Endometrial microvascular endothelial cells (primary cell): ENCODE data around the gene GOT2. TPM values are rescaled to one million over a fixed set of nuclear protein-coding genes. Genes with fewer than 3 reads are reported as not detected.
"Not testable (repeated sequence)": the region's sequence is repeated elsewhere in the genome, so short reads cannot be mapped to it uniquely, and the experiment has no call there.

ENCODE experiments used
- in situ Hi-C: cut with HindIII; loops from 2 replicates; pipeline ENCODE4 v1.10.0; 2017; ENCODE audit warnings: low sequenced_read_pairs, low pct_unique_long_range_greater_than_20kb; ENCODE audit errors: inconsistent ontology term
- total RNA-seq: library from RNA; depleted of rRNA; stranded (reverse); fragments of >200 nt; gene quantifications from one replicate; pipeline ENCODE4 v1.2.3, GENCODE V29; 2015; ENCODE audit errors: inconsistent ontology term

GOT2 gene
- total RNA-seq, 1 donor from 2014 or later = 168 TPM

DNA sequence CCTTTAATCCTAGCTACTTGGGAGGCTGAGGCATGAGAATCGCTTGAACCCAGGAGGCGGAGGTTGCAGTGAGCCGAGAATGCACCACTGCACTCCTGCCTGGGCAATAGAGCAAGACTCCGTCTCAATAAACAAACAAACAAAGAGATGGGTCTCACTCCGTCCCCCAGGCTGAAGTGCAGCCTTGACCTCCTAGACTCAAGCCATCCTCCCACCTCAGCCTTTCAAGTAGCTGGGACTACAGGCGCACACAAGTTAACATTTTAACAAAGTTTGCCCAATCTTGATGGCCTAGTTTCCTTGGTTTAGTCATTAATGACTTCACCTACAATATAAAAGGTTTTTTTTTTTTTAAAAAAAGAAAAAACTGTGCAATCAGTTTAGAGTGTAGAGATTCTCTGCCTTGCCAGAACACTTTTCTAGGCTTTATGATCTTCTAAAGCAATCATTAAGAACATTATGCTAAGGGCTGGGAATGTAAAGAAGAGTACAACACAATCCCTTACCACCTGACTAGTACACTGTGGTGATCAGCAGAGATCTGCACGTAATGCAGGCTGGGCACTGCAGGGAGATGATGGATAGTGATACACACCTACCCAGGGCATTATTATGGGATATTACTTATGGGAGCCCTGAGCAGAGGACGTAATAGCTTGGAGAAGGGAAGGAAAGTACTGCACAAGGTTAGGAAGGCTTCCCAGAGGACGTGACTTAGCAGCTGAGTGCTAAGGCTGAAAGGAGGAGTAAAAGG is 6.9 kb downstream of the GOT2 start:
- in situ Hi-C loops = no loop called here

DNA sequence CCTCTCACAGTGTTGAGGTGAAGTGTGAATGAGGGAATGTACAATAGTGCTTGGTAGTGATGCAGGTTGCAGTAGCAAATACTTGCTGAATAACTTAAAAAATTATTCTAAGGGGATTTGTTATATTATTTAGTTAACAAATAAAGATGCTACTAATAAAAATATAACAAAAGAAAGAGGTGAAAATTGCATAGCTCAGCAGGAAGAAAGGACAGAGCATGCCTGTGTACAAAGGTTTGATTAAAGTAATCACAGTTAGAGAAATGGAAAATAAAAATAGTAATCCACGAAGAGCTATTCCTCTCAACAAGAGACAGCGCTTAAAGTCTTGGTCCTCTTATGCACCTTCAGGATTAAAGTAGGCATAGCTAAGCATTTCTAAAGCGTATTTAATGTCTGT is 11.0 kb downstream of the GOT2 start:
- in situ Hi-C loops = no loop called here

DNA sequence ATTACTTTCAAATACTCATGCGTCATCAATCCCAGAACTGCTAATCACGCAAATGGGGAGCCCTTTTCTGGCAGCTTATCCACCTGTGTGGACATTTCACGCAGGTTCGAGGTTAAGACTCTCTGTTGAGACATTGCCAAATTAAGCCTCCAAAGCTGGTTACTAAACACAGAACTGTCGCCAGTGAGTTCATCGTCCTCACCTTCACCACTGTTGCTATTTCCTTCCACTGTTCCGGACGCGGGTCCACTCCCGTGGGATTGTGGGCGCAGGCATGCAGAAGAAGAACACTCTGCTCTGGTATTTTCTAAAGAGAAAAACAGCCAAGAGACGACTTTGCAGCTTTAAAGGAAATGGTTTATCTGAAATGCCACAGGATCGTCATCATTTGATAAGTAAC is 16.1 kb downstream of the GOT2 start:
- in situ Hi-C loops = no loop called here

DNA sequence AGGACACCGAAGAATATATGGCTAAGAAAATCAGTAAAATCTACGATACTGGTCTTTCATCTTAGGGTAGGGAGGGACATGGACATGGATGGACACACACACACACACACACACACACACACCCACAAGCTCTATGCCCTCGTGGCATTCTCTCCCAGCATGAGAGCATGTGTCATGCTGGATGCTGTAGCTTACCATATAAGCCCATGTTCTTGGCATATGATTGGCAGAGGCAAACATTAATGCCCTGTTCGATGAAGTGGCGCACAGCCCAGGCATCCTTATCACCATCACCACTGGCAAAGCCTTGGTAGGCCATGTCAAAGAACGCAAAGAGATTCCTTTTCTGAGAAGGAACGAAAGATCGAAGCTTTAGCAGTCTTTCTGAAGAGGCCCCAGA is 17.6 kb downstream of the GOT2 start:
- in situ Hi-C loops = no loop called here

DNA sequence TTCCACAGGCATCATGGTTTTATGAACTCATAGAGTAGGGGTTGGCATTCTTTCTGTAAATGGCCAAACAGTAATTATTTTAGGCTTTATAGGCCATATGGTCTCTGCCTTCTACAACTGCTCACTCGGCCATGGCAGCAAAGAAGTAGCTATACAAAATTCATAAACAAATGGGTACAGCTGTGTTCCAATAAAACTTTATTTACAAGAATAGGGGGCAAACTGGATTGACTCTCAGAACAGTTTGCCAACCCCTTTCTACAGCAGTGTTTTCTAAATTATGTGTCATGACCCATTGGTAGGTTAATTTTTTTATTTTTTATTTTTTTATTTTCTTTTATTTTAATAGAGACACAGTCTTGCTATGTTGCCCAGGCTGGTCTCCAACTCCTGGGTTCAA is 20.4 kb downstream of the GOT2 start:
- in situ Hi-C loops = no loop called here

DNA sequence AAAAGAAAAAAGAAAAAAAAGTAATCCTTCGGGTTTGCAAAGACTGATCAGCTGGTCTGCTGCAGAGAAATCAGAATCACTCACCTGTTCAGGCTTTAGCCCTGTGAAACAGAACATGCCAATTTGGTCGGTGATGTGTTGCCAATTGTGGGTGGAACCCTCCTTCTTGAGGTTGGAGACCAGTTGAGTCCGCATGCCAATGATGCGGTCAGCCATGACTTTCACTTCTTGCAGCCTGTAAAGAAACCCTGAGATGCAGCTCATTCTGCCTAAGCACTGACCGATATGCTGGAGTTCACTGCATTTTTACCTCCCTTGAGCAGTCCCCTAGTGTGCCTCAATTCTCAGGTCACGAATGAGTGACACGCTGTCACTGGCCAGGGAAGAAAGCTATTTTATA is 24.8 kb downstream of the GOT2 start:
- in situ Hi-C loops = no loop called here

DNA sequence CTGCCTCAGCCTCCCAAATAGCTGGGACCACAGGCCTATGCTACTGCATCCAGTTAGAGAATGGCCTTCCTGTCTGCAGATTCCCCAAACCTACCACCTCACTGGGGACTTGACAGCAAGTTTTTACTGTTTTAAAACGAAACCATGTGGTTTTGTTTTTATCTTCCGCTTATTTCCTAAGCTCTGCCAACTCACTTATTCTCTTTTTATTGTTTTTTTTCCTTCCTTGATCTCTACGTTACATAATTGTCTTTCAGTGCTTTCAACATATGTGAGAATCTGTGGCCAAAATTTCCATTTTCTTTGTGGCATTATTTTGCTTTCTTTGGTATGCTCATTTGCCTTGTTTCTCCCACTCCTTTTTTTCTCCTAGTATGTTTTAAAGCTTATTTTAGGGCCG is 35.0 kb downstream of the GOT2 start:
- in situ Hi-C loops = no loop called here

DNA sequence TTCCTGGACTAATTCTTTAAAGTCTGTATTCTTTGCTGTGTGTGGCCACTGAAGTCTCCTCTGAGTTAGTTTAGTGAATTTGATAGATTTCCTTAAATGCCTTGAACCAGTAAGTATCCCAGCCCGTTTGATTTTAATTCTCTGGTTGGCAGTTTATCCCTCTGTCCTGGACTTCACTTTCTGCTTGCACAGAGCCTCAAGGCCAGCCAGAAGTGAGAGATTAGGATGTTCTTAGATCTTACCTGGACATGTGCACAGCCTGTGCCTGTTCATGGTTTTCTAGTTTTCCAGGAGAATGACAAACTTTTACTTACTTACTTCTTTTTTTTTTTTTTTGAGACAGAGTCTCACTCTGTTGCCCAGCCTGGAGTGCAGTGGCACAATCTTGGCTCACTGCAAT is 38.7 kb downstream of the GOT2 start:
- in situ Hi-C loops = no loop called here

DNA sequence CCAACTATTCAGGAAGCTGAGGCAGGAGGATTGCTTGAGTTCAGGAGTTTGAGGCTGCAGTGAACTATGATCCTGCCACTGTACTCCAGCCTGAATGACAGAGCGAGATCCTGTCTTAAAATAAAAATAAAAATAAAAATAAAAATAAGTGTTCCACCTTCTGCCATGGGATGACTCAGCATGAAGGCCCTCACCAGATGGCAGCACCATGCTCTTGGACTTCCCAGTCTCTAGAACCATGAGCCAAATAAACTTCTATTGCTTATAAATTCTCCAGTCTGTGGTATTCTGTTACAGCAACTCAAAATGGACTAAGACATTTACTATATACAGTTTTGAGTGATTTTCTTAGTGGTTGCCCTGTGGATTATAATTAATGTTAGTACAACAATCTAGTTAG is 41.7 kb downstream of the GOT2 start:
- in situ Hi-C loops = no loop called here

DNA sequence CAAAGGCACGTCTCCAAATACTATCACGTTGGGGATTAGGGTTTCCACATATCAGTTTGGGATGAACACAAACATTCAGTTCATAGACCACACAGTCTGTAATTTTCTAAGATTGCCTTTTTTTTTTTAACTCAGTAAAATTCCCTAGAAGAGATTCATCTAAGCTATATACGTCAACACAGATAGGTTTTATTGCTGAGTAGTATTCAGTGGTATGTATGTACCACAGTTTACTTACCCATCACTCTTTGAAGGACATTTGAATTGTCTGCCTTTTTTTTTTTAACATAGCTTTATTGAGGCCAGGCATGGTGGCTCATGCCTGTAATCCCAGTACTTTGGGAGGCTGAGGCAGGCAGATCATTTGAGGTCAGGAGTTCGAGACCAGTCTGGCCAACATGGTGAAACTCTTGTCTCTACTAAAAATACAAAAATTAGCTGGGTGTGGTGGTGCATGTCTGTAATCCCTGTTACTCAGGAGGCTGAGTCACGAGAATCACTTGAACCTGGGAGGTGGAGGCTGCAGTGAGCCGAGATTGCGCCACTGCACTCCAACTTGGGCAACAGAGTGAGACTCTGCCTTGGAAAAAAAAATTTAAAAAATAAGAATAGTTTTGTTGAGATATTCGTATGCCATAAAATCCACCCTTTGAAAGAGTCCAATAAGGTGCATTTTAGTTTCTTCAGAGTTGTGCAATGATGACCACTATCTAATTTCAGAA is 47.0 kb downstream of the GOT2 start:
- in situ Hi-C loops = not testable (repeated sequence)

DNA sequence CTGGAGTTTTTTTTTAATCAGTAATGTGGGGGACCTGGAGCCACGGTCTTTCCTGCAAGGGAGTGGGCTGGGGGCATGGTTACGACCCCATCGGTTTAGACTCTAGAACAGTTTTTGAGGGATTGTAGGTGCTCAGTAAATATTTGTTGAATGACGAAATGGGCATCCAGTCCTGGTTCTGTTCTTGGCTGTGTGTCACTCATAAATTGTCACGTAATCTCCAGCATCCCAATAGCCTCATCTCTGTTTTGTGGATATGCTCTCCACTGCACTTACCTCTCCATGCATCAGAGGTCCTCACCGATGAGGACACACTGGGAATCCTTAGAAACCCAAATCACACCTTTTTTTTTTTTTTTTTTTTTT is 49.0 kb downstream of the GOT2 start:
- in situ Hi-C loops = no loop called here

DNA sequence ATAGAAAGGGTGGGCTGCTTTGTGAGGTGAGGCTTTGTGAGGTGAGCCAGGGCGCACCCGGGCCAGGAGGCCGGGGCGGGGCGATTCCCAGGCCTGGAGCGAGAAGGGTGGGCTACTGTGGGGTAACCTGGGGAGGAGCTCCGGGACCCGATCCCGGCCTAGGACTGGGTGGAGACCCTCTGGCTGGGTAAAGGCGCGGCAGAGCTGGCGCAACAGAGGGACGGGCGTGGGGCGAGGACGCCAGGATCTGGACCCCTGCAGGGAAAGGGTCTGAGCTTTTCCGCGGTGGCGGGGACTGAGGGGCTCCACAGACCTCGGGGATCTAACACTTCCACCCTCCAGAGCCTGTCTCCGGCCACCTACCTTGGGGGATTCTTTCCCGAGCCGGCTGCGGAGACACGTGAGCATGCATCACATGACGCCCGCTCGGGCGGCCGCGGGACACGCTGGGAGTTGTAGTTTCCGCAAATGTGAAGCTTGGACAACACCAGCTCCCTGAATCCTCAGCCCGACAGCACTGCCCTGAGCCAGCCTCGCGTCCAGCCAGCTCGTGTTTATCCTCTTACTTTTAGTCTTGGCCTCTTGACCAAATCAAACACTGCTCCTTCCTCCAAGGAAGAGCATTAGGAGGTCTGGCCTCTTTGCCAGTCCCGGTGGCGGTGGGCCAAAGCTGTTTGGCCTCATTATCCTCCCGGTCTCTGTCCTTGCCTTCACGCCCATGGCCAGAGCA is 49.6 kb downstream of the GOT2 start, which contains the start of gene SLC38A7:
Gene SLC38A7 (minus strand): TSS at position 417 of the 730 bp plus-strand sequence. CDS start 4,644 bp downstream, outside the sequence.
- in situ Hi-C loops = no loop called here

DNA sequence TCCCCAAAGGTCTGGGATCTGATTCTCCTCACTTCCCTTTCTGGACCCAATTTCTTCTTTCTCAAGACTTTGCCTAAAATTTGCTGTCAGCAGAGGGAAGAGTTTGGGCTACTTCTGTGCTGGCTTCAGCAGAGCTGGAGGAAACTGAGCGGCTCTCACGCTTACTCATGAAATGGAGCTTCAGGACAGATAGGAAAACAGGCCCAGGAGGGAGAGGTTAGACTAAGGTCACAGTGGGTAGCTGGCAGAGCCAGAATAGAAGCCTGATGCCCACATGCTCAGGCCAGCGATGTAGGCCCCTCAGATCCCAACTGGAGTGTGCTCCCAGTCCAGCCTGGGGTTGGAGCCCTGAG is 50.1 kb downstream of the GOT2 start:
- in situ Hi-C loops = no loop called here

DNA sequence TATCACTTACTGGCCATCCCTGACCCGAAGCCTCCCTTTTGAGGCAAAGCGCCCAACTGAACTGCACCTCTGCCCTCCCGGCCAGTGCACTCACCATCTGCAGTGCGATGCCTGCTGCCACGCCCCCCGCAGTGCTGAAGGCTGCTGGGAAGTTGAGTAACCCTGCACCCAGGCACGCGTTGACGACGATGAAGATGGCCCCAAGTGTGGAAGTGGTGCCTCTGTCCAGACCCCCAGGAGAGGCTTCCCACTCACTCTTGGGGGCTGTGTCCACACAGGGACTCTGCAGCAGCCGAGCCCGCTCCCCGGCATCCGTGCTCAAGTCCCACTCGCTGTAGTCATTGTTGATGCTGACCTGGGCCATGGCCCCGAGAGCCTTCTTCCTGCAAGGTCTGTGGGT is 54.4 kb downstream of the GOT2 start:
- in situ Hi-C loops = no loop called here

DNA sequence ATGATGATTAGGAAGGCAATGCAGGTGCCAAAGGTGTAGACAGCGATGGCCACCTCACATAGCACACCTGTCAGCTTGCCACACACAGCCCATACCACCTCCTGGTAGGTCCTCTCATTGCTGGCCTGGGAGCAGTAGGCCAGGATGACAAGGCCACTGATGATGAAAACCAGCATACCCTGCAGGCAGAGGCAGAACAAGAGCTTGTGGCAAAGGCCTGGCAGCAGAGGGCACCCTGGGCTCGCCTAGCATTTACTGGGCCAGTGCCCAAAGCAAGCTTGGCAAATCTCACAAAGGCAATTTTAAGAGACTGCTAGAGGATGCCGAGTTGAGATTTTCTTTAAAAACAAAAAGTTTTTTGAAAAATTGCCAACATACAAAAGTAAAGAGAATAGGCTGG is 55.4 kb downstream of the GOT2 start:
- in situ Hi-C loops = no loop called here

DNA sequence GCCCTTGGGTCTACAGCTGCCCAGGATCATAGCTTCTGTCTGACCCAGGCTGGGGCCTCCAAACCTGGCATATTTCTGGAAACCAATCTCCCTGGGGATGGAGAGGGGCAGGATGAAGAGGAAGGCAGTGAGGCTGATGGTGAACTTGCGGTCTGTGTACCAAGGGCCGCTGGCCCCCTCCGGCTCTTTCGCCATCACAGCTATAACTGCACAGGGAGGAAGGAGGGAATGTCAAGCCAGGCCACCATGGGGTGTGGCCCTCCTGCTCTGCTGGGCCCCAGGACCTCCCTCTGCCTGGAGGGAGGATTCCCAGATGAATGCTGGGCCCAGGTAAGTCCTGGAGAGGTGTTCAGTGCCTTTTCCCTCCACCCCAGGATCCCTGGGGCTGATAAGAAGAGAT is 55.8 kb downstream of the GOT2 start:
- in situ Hi-C loops = no loop called here

DNA sequence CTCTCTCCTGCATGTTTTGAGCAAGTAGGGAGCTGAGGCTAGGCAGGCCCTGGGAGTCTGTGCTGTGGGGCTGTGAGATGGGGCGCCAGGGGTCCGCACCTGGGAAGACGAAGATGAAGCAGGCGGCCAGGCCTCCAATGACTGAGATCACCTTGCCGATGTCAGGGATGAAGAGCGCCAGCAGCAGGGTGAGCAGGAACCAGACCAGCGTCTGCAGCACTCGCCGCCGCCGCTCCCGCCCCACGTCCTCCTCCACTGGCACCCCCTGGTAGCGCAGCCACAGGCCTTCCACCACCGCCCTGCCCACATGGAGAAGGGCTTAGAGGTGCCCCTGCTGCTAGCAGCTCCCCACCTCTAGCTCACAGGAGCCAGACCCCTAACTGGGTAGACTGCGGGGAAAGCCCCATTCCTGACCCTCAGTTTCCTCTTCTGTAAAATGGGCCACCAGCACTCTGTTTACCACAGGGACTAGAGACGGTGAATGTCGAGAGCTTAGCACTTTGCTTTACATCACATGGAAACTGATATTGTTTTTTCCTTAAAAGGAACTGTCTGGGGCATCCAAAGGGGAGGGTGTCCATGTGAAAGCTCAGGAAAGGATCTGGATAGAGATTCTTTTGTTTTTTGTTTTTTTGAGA is 63.1 kb downstream of the GOT2 start:
- in situ Hi-C loops = no loop called here

DNA sequence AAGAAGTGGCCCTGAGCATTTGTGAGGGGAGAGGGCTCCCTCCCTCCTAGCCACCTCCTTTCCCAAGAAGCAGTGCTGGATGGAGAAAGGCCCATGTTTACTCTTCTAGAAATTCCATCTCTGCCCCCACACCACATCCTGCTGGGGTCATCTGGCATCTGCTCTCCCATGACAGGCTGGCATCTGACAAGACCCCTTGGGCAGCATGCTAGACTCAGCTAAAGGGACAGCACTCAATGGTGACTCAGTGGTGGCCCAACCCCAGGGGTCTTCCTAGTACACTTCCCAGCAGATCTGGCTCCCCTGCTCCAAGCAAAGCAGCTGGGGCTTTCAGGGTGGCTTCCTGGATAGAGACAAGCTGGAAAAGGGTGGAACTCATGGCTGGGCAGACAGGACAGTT is 63.9 kb downstream of the GOT2 start:
- in situ Hi-C loops = no loop called here

DNA sequence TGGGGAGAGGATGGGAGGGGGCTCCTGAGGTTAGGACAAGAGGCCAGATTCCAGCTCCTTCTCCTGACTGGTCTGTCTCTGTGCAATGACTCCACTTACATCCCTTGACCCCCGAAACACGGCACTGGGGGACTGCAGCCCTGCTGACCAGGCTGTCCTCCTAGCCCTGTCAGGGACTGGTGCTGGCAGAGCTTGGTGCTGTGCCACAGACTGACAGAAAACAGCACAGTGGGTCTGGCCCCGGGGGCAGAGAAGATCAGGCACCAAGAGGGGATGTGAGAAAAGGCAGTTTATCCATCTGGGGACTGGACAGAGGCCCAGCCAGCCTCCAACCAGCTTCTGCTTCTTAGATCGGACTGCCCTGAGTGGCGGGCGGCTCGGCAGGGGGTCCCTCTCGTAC is 68.9 kb downstream of the GOT2 start:
- in situ Hi-C loops = no loop called here
